GM13977 (cell line): ENCODE measurements around the gene P2RX7.
A peak's percentile ranks its signal among the peaks of the same experiment; 100 is the strongest.

Experiments used
- DNase-seq: peaks from one replicate; pipeline ENCODE4 v3.0.0; 2012; ENCODE audit warnings: low spot score
- CTCF ChIP-seq: IDR thresholded peaks from 2 replicates; pipeline ENCODE4 v1.5.1; 2012; ENCODE audit warnings: mild to moderate bottlenecking, control low read depth; ENCODE audit not compliant: insufficient read depth; ENCODE audit errors: extremely low read depth, missing control alignments
- in situ Hi-C: fragments of 300-500 bp; cut with MboI; formaldehyde crosslinking; loops from one replicate; pipeline ENCODE4 v1.12.0; 2022; ENCODE audit warnings: low sequenced_read_pairs, low pct_unique_long_range_greater_than_20kb, mixed read lengths, inconsistent platforms; ENCODE audit not compliant: unreplicated experiment

P2RX7 gene

GRCh38 chr12:121132601-121133481 is at the start of gene P2RX7:
Gene P2RX7, plus strand, starts transcription at chr12:121132876. Its CDS starts 95 bp downstream, at chr12:121132971.
- peak; percentile 42 for DNase-seq
- TF ChIP-seq CTCF, result no peak
- in situ Hi-C loops, result no loop called here

DNA sequence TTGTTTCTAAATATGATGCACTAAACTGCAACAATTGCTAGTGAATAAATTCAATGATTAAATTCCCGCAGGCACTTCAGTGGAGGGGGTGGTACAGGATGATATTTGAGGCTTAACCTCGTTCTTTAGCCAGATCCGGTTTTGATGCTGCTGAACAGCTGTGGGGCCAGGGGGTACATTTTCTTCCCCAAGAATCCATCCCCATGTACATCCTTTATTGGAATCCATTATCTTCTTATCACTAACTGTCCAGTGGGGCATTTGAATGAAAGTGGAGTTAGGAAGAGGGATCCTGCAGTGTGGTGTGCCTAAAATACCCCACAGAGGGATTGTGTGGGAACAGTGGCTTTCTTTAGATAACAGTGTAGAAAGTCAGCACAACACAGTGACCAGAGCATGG is 48.4 kb upstream of the P2RX7 start:
- no peak for TF ChIP-seq CTCF
- DNase-seq, result no peak

GRCh38 chr12:121085069-121085468 is 47.6 kb upstream of the P2RX7 start:
- in situ Hi-C loops, result no loop called here
- DNase-seq, result no peak
- no peak for TF ChIP-seq CTCF

More for the DNA sequence above, 48.4 kb upstream of the P2RX7 start:
- in situ Hi-C loops, result no loop called here

DNA sequence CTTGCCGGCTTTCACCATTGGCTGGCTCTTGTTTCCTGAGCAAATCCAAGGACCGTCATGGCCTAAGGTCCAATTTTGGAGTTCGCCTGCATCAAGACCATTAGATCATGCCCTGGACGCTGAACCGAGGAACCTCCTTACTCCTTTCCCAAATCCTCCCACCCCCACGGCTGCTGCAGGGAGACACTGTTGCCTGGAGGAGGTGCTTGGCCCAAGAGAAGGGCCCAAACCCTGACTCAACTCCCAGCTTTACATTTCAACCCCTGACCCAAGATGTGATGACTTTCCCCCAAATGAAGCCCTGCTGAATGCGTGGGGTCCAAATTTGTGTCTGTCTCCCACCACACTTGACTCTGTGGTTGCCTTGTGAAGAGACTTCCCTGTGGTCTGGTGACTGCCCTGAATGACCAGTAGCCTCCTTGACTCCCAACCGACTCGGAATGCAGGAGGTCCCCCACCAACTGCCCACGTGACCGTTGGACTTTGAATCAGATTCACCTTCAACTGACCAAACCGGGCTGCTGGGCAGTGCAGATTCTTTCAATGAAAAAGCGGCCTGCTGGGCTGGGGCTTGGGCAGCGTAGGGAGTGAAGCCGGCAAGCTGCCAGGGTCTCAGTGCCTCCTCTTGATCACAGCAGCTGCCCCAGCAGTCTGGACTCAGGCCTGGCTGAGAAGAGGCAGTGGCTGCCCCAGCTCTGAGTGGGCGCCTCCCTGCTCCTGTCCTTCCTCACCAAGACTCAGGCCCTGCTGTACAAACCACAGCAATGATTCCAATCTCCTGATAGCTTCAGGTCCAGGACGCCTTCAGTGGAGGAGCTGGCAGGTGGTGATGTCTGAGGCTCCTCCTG is 46.9 kb upstream of the P2RX7 start:
- DNase-seq, result no peak
- in situ Hi-C loops, result no loop called here
- no peak for TF ChIP-seq CTCF

DNA sequence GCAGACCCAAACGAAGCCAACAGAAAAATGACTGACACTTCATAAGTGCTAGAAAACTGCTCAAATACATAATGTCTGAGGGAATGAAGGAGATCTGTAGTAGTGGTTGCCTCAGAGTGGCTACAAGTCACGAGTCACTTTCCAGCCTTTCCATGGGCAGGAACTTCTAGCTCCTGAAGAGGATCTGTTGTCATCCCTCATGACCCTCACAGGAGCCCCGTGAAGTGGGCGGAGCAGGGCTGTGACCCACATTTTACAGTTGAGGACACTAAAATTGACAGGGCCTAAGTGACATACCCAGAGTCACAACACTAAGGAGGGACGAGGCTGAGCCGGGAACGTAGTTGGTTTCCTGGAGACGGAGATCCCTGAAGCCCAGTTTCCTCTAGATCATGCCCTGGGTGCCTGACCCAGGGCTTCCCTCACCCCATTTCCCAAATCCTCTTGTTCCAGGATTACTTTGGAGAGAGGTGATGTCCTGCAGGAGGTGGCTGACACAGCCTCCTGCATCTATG is 45.8 kb upstream of the P2RX7 start:
- in situ Hi-C loops, result no loop called here
- no peak for DNase-seq
- TF ChIP-seq CTCF, result no peak

GRCh38 chr12:121087467-121088194 is 45.0 kb upstream of the P2RX7 start:
- in situ Hi-C loops, result no loop called here
- peak; percentile 16 for DNase-seq
- no peak for TF ChIP-seq CTCF
